K562 (cell line): Measurements from ENCODE around the gene MDC1. TPM values are rescaled to one million over a fixed set of nuclear protein-coding genes. Genes with fewer than 3 reads are reported as not detected.

Experiments
- ATAC-seq: fragments of 200-7000 bp; cut with Tn5 transposase; 3 replicates; pipeline ENCODE4 v1.9.1; 2020; ENCODE audit warnings: moderate library complexity
- BruUV-seq: library from RNA; stranded (reverse); fragments of 400-500 nt; replicated peaks from 2 replicates; lab custom pipeline; 2021; lab: Mats Ljungman, UMichigan
- CTCF ChIA-PET: fragments of 300-600 bp; formaldehyde crosslinking; extraction: SDS; loops from one replicate; lab custom pipeline; 2021; ENCODE audit warnings: low intra/inter-chr PET ratio; lab: Yijun Ruan, JAX
- POLR2A ChIA-PET: fragments of 300-600, 350-650 bp; sonication (Branson Sonifier 250); formaldehyde crosslinking; extraction: SDS; loops from one replicate; lab custom pipeline; 2021; ENCODE audit warnings: antibody characterized with exemption, inconsistent platforms; lab: Yijun Ruan, JAX
- DNase-seq, 4 experiments: peaks; one replicate each; pipeline versions ENCODE4 v3.0.0 to v3.0.0-alpha.2; 2011 to 2018; ENCODE audit warnings: low spot score in 3 of 4, mixed read lengths in 3 of 4; ENCODE audit errors: extremely low read depth in 1 of 4
- FAIRE-seq: peaks from 2 replicates; lab custom pipeline; 2011; peaks lifted over from hg19 to GRCh38; lab: Jason Lieb, UNC
- H2AFZ ChIP-seq: 2 replicates; pipeline ENCODE4 v1.6.0; 2011; ENCODE audit warnings: low read depth, low read length, control low read depth, inconsistent platforms
- H3K27ac ChIP-seq: fragments of 200-600 bp; 3 replicates; pipeline ENCODE4 v1.8.0; 2011; ENCODE audit warnings: low read depth, mild to moderate bottlenecking, control low read depth, inconsistent platforms, low read length, moderate library complexity, mixed read lengths; ENCODE audit errors: extremely low read depth
- H3K27me3 ChIP-seq, 2 experiments: fragments of 300-600 bp in 1 of 2; 2 replicates in 1 of 2; 3 replicates in 1 of 2; pipeline versions ENCODE4 v1.6.0 to v1.8.0; 2011; ENCODE audit warnings: inconsistent platforms in 2 of 2, low read length in 2 of 2, mild to moderate bottlenecking in 1 of 2, mixed read lengths in 1 of 2, moderate library complexity in 1 of 2; ENCODE audit not compliant: control insufficient read depth in 2 of 2, insufficient read depth in 2 of 2
- H3K36me3 ChIP-seq: fragments of 300-600 bp; 3 replicates; pipeline ENCODE4 v1.8.0; 2011; ENCODE audit warnings: mild to moderate bottlenecking, low read length, inconsistent platforms; ENCODE audit not compliant: control insufficient read depth, insufficient read depth
- H3K4me1 ChIP-seq, 2 experiments: fragments of 200-600 bp in 1 of 2; replicated peaks in 1 of 2; 2 replicates in 1 of 2; 3 replicates in 1 of 2; pipeline versions ENCODE4 v1.5.1 to v1.8.0; 2011; ENCODE audit warnings: inconsistent platforms in 2 of 2, low read length in 2 of 2, mild to moderate bottlenecking in 1 of 2, mixed read lengths in 1 of 2, moderate library complexity in 1 of 2; ENCODE audit not compliant: control insufficient read depth in 2 of 2, insufficient read depth in 2 of 2
- H3K4me2 ChIP-seq: 2 replicates; pipeline ENCODE4 v1.6.1; 2011; ENCODE audit warnings: low read length, control low read depth, inconsistent platforms, mixed read lengths; ENCODE audit not compliant: insufficient read depth
- H3K4me3 ChIP-seq: fragments of 200-600 bp; sonication (generic), shearing (Covaris generic); 2 replicates; pipeline ENCODE4 v1.5.1; 2016; ENCODE audit warnings: control low read depth, inconsistent platforms
- H3K79me2 ChIP-seq: fragments of 200-600 bp; 3 replicates; pipeline ENCODE4 v1.8.0; 2011; ENCODE audit warnings: low read length, inconsistent platforms; ENCODE audit not compliant: control insufficient read depth, insufficient read depth
- H3K9ac ChIP-seq, 2 experiments: 2 replicates each; pipeline versions ENCODE4 v1.6.0 to v1.6.1; 2011; ENCODE audit warnings: low read depth in 2 of 2, low read length in 2 of 2, control low read depth in 1 of 2, inconsistent platforms in 1 of 2, mild to moderate bottlenecking in 1 of 2, mixed read lengths in 1 of 2; ENCODE audit not compliant: insufficient read depth in 1 of 2
- H3K9me1 ChIP-seq: one replicate; pipeline ENCODE4 v1.6.0; 2011; ENCODE audit warnings: inconsistent platforms, mild to moderate bottlenecking, low read length, moderate library complexity; ENCODE audit not compliant: control insufficient read depth, insufficient read depth
- H3K9me3 ChIP-seq: replicated peaks from 2 replicates; pipeline ENCODE4 v1.5.1; 2011; ENCODE audit warnings: low read depth, low read length, inconsistent platforms; ENCODE audit not compliant: control insufficient read depth, insufficient read depth
- H4K20me1 ChIP-seq: replicated peaks from 2 replicates; pipeline ENCODE4 v1.6.1; 2011; ENCODE audit warnings: low read length, inconsistent platforms, mixed read lengths; ENCODE audit not compliant: control insufficient read depth, insufficient read depth
- LARP7 ChIP-seq: fragments of 450-650 bp; IDR thresholded peaks from 2 replicates; pipeline ENCODE4 v1.6.1; 2016
- MEF2D ChIP-seq: conservative IDR thresholded peaks from 2 replicates; pipeline ENCODE4 v1.6.1; 2016; ENCODE audit warnings: low read depth, missing genetic modification characterization, missing compliant biosample characterization
- MYBL2 ChIP-seq, 2 experiments: fragments of 450-650 bp in 1 of 2; sonication (generic) in 1 of 2; formaldehyde crosslinking in 1 of 2; IDR thresholded peaks; 2 replicates each; pipeline versions ENCODE4 v1.6.1 to v1.8.1; 2017 to 2022; ENCODE audit warnings: borderline replicate concordance in 1 of 2, inconsistent platforms in 1 of 2, low read depth in 1 of 2, mild to moderate bottlenecking in 1 of 2, missing genetic modification reagents in 1 of 2, moderate library complexity in 1 of 2
- NFIC ChIP-seq: fragments of 450-650 bp; IDR thresholded peaks from 2 replicates; pipeline ENCODE4 v1.6.1; 2017; ENCODE audit warnings: mild to moderate bottlenecking, inconsistent platforms
- PRMT5 ChIP-seq: sonication (generic); formaldehyde crosslinking; IDR thresholded peaks from 2 replicates; pipeline ENCODE4 v1.5.0; 2020; ENCODE audit warnings: missing genetic modification reagents
- SPI1 ChIP-seq: IDR thresholded peaks from 2 replicates; pipeline ENCODE4 v1.6.1; 2011; ENCODE audit warnings: low read depth, low read length, control low read depth, borderline replicate concordance
- U2AF1 ChIP-seq: fragments of 200-400 bp; formaldehyde crosslinking; optimal IDR thresholded peaks from 2 replicates; pipeline ENCODE3; 2017; ENCODE audit warnings: mild to moderate bottlenecking, low read depth, low read length, moderate library complexity
- ZKSCAN3 ChIP-seq: fragments of 250-450 bp; sonication (Bioruptor Pico); IDR thresholded peaks from 2 replicates; pipeline ENCODE4 v1.4.0; 2020
- ZZZ3 ChIP-seq: fragments of 450-650 bp; IDR thresholded peaks from 2 replicates; pipeline ENCODE4 v1.6.1; 2016; ENCODE audit warnings: antibody characterized with exemption, mild to moderate bottlenecking, moderate library complexity
- WGBS: fragments of 100-300 bp; shearing (Covaris generic); methylation state at CpG from one replicate; pipeline ENCODE4 v1.1.6; 2016; ENCODE audit warnings: low coverage, mixed read lengths; ENCODE audit not compliant: insufficient coverage; ENCODE audit errors: missing lambda C conversion rate; 5-methylcytosine and 5-hydroxymethylcytosine counted together
- in situ Hi-C: fragments of 300-500 bp; cut with MboI; formaldehyde crosslinking; loops from 4 replicates; pipeline ENCODE4 v1.15.0; 2018; ENCODE audit warnings: inconsistent platforms, mixed read lengths
- intact Hi-C: fragments of 100-400 bp; cut with micrococcal nuclease; formaldehyde crosslinking; loops from 2 replicates; pipeline ENCODE4 v1.14.2; 2022
- polyA plus RNA-seq, 8 experiments: library from polyadenylated mRNA; depleted of rRNA in 4 of 8; stranded (reverse) in 5 of 8; unstranded in 3 of 8; fragments of >200 nt; fragmentation: Nextera tagmentation in 2 of 8; fragmentation: Illumina TruSeq in 1 of 8; extraction: Ambion mirVana in 2 of 8; extraction: Trizol in 1 of 8; gene quantifications; 2 replicates each; pipeline versions ENCODE4 v1.2.1 to v1.2.3, GENCODE V29; 2011 to 2014; ENCODE audit warnings: inconsistent platforms in 1 of 8, missing spikeins in 1 of 8
- total RNA-seq, 7 experiments: library from RNA; depleted of rRNA in 6 of 7; stranded (reverse); fragments of >200 nt in 6 of 7; fragmentation: Illumina TruSeq in 2 of 7; extraction: Trizol in 2 of 7; gene quantifications; 2 replicates each; pipeline versions ENCODE4 v1.2.1 to v1.2.3, GENCODE V29; 2011 to 2021; ENCODE audit warnings: low replicate concordance in 1 of 7
- TF ChIP-seq, protein P1 (sequence below), 2 experiments: fragments of 450-650 bp in 1 of 2; sonication (generic) in 1 of 2; formaldehyde crosslinking in 1 of 2; IDR thresholded peaks in 1 of 2; conservative IDR thresholded peaks in 1 of 2; 2 replicates each; pipeline versions ENCODE4 v1.6.1 to v1.8.1; 2016 to 2023; ENCODE audit warnings: mild to moderate bottlenecking in 2 of 2, moderate library complexity in 2 of 2, inconsistent platforms in 1 of 2, missing genetic modification reagents in 1 of 2

The MDC1 gene
- total and polyA plus RNA-seq, 9 of the 15 experiments (the other 6 are each of a cell fraction or from before 2014, with no cell fraction given) = 8.2 to 114 (median 20.0) TPM

DNA sequence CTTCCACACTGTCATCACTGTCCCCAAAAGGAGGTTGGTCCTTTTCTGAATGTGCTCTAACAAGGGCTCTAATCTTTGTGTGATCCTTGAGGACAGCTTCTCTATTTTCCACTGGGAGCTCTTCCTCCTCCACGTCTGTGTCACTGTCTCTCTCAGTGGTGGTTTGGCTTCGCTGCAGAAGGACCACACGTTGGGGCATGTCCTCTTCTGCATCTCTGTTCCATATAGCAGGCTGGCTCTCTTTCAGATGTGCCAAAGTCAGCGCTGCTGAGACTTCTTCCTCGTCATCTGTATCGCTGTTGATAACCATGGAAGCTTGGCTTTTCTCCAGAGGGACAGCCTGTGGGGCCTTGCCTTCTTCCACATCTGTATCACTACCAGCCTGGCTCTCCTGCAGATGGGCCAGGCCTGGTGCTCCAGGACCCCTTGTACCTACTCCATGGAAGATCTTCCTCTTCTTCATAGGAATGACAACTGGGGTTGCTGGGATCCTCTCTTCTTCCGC, 4.6 kb downstream of the MDC1 start:
- Histone ChIP-seq H3K4me1 (peaks cover 4 to 10% of the 10 kb centered on the region in 2 experiments; a peak in 3 of 5 replicates), H4K20me1 (no peaks in the 10 kb centered on the region), H3K9me3 (no peaks in the 10 kb centered on the region), H3K27ac (no peak overlapping the region), H3K36me3 (peaks cover 72% of the 10 kb centered on the region), H3K9ac (peak overlapping the region in 1 of 2 experiments; percentile 49; a peak in 1 of 4 replicates), H3K27me3 (no peaks in the 10 kb centered on the region), H3K4me3 (no peak overlapping the region), H3K4me2 (no peak overlapping the region), H3K79me2 (peaks cover 31% of the 10 kb centered on the region), H3K9me1 (no peaks in the 10 kb centered on the region), H2AFZ (no peak overlapping the region)
- no peak for TF ChIP-seq U2AF1
- TF ChIP-seq ZKSCAN3 (CRISPR knock-in tag) = no peak
- no peak for TF ChIP-seq MEF2D (tag)
- 0 out of 2 replicates have a peak, but pooled peaks have one; percentile 27 for TF ChIP-seq PRMT5 (CRISPR knock-in tag)
- no peak for TF ChIP-seq MYBL2 (IDR thresholded peaks at IDR 0.05; ENCODE audit: low read depth)
- TF ChIP-seq MYBL2 (CRISPR knock-in tag; IDR thresholded peaks at IDR 0.05; ENCODE audit: borderline replicate concordance) = no peak
- TF ChIP-seq, protein P1, sequence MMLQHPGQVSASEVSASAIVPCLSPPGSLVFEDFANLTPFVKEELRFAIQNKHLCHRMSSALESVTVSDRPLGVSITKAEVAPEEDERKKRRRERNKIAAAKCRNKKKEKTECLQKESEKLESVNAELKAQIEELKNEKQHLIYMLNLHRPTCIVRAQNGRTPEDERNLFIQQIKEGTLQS (IDR thresholded peaks at IDR 0.05) = no peak
- TF ChIP-seq, protein P1 (CRISPR knock-in tag; conservative IDR thresholded peaks at IDR 0.05) = no peak
- 0 out of 2 replicates have a peak, but pooled peaks have one; percentile 0 for TF ChIP-seq SPI1
- TF ChIP-seq LARP7 = no peak
- TF ChIP-seq ZZZ3 = no peak
- 0 out of 2 replicates have a peak, but pooled peaks have one; percentile 20 for TF ChIP-seq NFIC
- DNase-seq (peak in 1 of 4 experiments; percentile 3), ATAC-seq (no peak), FAIRE-seq (no peak)
- POLR2A ChIA-PET = interaction anchor here (0.5 to 27.1 kb wide), 9 partner anchors 9 to 456 kb away, joined by 3 to 524 read pairs (median 3); partner anchors contain the start of genes ABCF1 and NRM
- in situ Hi-C loops (no loop called here), intact Hi-C loops (no loop called here)
- CTCF ChIA-PET = no interaction called here
- BruUV-seq = no TSS peak
- 69% methylated on average over 7 of the region's 7 CpGs for WGBS
